Measurements from ENCODE around the gene NTN5. TPM values are rescaled to one million over a fixed set of nuclear protein-coding genes. Genes with fewer than 3 reads are reported as not detected.

Gene NTN5
- total and polyA plus RNA-seq, 9 of the 15 experiments (the other 6 are each of a cell fraction or from before 2014, with no cell fraction given) = not detected

DNA sequence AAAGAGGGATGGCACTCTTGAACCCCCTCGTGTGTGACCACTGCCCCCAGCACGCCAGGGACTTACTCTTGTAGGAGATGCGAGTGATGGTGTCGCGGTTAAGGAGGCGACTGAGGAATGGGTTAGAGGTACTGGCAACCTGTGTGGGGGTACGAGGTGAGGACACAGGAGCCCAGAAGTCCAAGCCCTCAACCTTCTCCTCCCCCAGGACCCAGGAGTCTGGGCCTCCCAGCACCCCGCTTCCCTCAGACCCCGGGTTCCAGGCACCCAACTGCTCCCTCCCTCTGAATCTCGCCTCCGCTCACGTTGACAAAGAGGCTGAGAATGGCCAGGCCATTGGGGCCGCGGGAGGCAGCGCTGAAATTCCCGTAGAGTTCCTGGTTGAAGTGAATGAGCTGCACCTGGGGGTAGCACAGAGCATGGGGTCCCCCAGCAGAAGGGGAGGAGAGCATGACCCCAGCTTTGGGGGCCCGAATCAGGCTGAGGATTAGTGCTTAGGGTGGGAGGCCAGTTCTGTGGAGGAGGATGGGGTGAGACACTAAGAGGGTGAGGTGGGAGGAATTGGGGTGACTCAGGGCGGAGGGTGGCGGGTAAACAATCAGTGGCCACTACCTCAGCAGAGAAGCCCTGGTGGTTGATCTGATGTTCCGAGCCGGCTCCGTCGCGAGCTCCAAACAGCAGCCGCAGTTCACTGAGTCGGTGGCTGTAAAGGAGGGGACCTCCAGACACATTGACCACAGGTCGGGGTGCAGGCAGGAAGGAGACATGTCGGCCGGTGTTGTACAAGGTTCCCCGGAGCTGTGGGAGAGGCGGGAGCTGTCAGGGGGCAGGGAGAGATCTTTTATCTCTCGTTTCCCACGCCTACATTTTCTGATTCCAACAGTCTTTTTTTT is 33.1 kb downstream of the NTN5 start (continued):
- TF ChIP-seq, protein P1, sequence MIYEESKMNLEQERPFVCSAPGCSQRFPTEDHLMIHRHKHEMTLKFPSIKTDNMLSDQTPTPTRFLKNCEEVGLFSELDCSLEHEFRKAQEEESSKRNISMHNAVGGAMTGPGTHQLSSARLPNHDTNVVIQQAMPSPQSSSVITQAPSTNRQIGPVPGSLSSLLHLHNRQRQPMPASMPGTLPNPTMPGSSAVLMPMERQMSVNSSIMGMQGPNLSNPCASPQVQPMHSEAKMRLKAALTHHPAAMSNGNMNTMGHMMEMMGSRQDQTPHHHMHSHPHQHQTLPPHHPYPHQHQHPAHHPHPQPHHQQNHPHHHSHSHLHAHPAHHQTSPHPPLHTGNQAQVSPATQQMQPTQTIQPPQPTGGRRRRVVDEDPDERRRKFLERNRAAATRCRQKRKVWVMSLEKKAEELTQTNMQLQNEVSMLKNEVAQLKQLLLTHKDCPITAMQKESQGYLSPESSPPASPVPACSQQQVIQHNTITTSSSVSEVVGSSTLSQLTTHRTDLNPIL (CRISPR knock-in tag; IDR thresholded peaks at IDR 0.05) = no peak
- TF ChIP-seq CBX1 (IDR thresholded peaks at IDR 0.05; ENCODE audit: low read depth) = 0 out of 2 replicates have a peak, but pooled peaks have one; percentile 28
- peak in 1 of 3 experiments; percentile 42 for TF ChIP-seq YY1 (IDR thresholded peaks at IDR 0.05; ENCODE audit: borderline replicate concordance in 1 of 3, control insufficient read depth in 1 of 3, extremely low read depth in 1 of 3, insufficient read depth in 3 of 3, insufficient read length in 1 of 3, insufficient replicate concordance in 2 of 3, low read depth in 1 of 3, low read length in 2 of 3)
- TF ChIP-seq MIER1 (IDR thresholded peaks at IDR 0.05; ENCODE audit: low read depth) = 0 out of 2 replicates have a peak, but pooled peaks have one; percentile 9
- no peak for TF ChIP-seq ZFP36 (IDR thresholded peaks at IDR 0.05; ENCODE audit: low read depth, low read length, partially characterized antibody)
- peak; percentile 57 for TF ChIP-seq POLR2G (IDR thresholded peaks at IDR 0.05; ENCODE audit: low read depth, low read length)
- TF ChIP-seq HNRNPL (IDR thresholded peaks at IDR 0.05; ENCODE audit: low read depth, low read length) = no peak
- TF ChIP-seq ZNF766 (CRISPR knock-in tag; conservative IDR thresholded peaks at IDR 0.05) = no peak
- TF ChIP-seq ZNF589 (CRISPR knock-in tag; IDR thresholded peaks at IDR 0.05; ENCODE audit: low read depth) = peak; percentile 36; the same call in 1 of the 2 replicates
- TF ChIP-seq MECOM (CRISPR knock-in tag; IDR thresholded peaks at IDR 0.05) = no peak
- peak; percentile 55 for TF ChIP-seq ZFX (CRISPR knock-in tag; IDR thresholded peaks at IDR 0.05)
- TF ChIP-seq, protein P2, sequence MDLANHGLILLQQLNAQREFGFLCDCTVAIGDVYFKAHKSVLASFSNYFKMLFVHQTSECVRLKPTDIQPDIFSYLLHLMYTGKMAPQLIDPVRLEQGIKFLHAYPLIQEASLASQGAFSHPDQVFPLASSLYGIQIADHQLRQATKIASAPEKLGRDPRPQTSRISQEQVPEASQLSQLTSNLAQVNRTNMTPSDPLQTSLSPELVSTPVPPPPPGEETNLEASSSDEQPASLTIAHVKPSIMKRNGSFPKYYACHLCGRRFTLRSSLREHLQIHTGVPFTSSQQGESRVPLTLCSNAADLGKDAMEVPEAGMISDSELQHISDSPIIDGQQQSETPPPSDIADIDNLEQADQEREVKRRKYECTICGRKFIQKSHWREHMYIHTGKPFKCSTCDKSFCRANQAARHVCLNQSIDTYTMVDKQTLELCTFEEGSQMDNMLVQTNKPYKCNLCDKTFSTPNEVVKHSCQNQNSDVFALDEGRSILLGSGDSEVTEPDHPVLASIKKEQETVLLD (IDR thresholded peaks at IDR 0.05) = peak; percentile 47; the same call in 1 of the 2 replicates
- TF ChIP-seq ZC3H4 (CRISPR knock-in tag; IDR thresholded peaks at IDR 0.05; ENCODE audit: borderline replicate concordance) = peak; percentile 51; the same call in 1 of the 2 replicates
- TF ChIP-seq JUND (IDR thresholded peaks at IDR 0.05; ENCODE audit: borderline replicate concordance, low read depth, low read length) = no peak
- peak; percentile 10; the same call in 1 of the 3 replicates for TF ChIP-seq JUND (tag; IDR thresholded peaks at IDR 0.05; ENCODE audit: borderline replicate concordance, low read depth, low read length)
- TF ChIP-seq SIX5 (IDR thresholded peaks at IDR 0.05; ENCODE audit: borderline replicate concordance in 1 of 2, insufficient read depth in 1 of 2, low read depth in 1 of 2, low read length in 2 of 2) = no peak
- TF ChIP-seq KHSRP (IDR thresholded peaks at IDR 0.05) = no peak
